ENCODE measurements around the gene CNOT6. TPM values are rescaled to one million over a fixed set of nuclear protein-coding genes. Genes with fewer than 3 reads are reported as not detected.
A peak's percentile ranks its signal among the peaks of the same experiment; 100 is the strongest.

CNOT6 gene
- total and polyA plus RNA-seq, 10 of the 15 experiments (the other 5 are each of a cell fraction or from before 2014, with no cell fraction given), result 3.8 to 22.1 (median 12.1) TPM

- in situ Hi-C loops (cut with MboI), result no loop called here
- intact Hi-C loops (cut with micrococcal nuclease; ENCODE audit: unreplicated experiment), result no loop called here
- H3K79me2 ChIP-seq (ENCODE audit: control insufficient read depth, insufficient read depth, low read length), result peaks cover 7% of the 10 kb centered on the region
- ChIA-PET CTCF (no interaction called here), RAD21 (ENCODE audit: unreplicated experiment) (no interaction called here), SMC1A (ENCODE audit: uncharacterized antibody, unreplicated experiment) (no interaction called here), POLR2A (no interaction called here)
- FAIRE-seq, result no peak
- peaks cover 2% of the 10 kb centered on the region; the same call in 1 of the 3 replicates for H3K9me3 ChIP-seq (replicated peaks; ENCODE audit: control insufficient read depth, insufficient read depth, low read length)
- H3K4me1 ChIP-seq (ENCODE audit: control insufficient read depth, insufficient read depth, low read length), result no peaks in the 10 kb centered on the region
- no peak overlapping the region for H3K4me3 ChIP-seq
- no peak overlapping the region for H2AFZ ChIP-seq (ENCODE audit: control insufficient read depth, low read depth, low read length)
- no peaks in the 10 kb centered on the region for H4K20me1 ChIP-seq (ENCODE audit: control insufficient read depth, insufficient read depth)
- H3K4me2 ChIP-seq (ENCODE audit: control insufficient read depth, insufficient read depth), result no peak overlapping the region
- H3K27ac ChIP-seq (ENCODE audit: control insufficient read depth, insufficient read depth), result no peak overlapping the region
- no TSS peak for BruUV-seq (replicated peaks)
- H3K9ac ChIP-seq (ENCODE audit: control insufficient read depth, insufficient read depth, low read length), result no peak overlapping the region
- WGBS (ENCODE audit: insufficient coverage, insufficient replicate concordance, low lambda C conversion rate, missing lambda C conversion rate), result no CpG with 5 or more reads among the region's 1 CpG
- H3K27me3 ChIP-seq (replicated peaks in 1 of 2; ENCODE audit: control insufficient read depth in 2 of 2, insufficient read depth in 2 of 2, low read length in 1 of 2), result no peaks in the 10 kb centered on the region
- DNase-seq (ENCODE audit: low read depth, low spot score), result no peak
- ATAC-seq, result no peak
- H3K36me3 ChIP-seq (ENCODE audit: control insufficient read depth in 2 of 2, insufficient read depth in 2 of 2, low read length in 1 of 2), result peaks cover 0 to 16% of the 10 kb centered on the region in 2 experiments; a peak in 3 of 4 replicates
- no peak for TF ChIP-seq SMAD5 (IDR thresholded peaks at IDR 0.05; ENCODE audit: low read depth)
- TF ChIP-seq, protein P1, sequence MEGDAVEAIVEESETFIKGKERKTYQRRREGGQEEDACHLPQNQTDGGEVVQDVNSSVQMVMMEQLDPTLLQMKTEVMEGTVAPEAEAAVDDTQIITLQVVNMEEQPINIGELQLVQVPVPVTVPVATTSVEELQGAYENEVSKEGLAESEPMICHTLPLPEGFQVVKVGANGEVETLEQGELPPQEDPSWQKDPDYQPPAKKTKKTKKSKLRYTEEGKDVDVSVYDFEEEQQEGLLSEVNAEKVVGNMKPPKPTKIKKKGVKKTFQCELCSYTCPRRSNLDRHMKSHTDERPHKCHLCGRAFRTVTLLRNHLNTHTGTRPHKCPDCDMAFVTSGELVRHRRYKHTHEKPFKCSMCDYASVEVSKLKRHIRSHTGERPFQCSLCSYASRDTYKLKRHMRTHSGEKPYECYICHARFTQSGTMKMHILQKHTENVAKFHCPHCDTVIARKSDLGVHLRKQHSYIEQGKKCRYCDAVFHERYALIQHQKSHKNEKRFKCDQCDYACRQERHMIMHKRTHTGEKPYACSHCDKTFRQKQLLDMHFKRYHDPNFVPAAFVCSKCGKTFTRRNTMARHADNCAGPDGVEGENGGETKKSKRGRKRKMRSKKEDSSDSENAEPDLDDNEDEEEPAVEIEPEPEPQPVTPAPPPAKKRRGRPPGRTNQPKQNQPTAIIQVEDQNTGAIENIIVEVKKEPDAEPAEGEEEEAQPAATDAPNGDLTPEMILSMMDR (IDR thresholded peaks at IDR 0.05 in 2 of 3, conservative IDR thresholded peaks at IDR 0.05 in 1 of 3; ENCODE audit: control insufficient read depth in 2 of 3, extremely low read depth in 1 of 3, insufficient read depth in 1 of 3, low read depth in 3 of 3, low read length in 3 of 3), result no peak
- TF ChIP-seq PKNOX1 (IDR thresholded peaks at IDR 0.05), result peak; percentile 61; the same call in 1 of the 2 replicates
- peak; percentile 26 for TF ChIP-seq PBX3 (IDR thresholded peaks at IDR 0.05; ENCODE audit: insufficient replicate concordance, low read depth, low read length)
- TF ChIP-seq SUPT20H (IDR thresholded peaks at IDR 0.05; ENCODE audit: borderline replicate concordance, control insufficient read depth, low read depth, low read length), result no peak
- TF ChIP-seq, protein P2, sequence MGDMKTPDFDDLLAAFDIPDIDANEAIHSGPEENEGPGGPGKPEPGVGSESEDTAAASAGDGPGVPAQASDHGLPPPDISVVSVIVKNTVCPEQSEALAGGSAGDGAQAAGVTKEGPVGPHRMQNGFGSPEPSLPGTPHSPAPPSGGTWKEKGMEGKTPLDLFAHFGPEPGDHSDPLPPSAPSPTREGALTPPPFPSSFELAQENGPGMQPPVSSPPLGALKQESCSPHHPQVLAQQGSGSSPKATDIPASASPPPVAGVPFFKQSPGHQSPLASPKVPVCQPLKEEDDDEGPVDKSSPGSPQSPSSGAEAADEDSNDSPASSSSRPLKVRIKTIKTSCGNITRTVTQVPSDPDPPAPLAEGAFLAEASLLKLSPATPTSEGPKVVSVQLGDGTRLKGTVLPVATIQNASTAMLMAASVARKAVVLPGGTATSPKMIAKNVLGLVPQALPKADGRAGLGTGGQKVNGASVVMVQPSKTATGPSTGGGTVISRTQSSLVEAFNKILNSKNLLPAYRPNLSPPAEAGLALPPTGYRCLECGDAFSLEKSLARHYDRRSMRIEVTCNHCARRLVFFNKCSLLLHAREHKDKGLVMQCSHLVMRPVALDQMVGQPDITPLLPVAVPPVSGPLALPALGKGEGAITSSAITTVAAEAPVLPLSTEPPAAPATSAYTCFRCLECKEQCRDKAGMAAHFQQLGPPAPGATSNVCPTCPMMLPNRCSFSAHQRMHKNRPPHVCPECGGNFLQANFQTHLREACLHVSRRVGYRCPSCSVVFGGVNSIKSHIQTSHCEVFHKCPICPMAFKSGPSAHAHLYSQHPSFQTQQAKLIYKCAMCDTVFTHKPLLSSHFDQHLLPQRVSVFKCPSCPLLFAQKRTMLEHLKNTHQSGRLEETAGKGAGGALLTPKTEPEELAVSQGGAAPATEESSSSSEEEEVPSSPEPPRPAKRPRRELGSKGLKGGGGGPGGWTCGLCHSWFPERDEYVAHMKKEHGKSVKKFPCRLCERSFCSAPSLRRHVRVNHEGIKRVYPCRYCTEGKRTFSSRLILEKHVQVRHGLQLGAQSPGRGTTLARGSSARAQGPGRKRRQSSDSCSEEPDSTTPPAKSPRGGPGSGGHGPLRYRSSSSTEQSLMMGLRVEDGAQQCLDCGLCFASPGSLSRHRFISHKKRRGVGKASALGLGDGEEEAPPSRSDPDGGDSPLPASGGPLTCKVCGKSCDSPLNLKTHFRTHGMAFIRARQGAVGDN (IDR thresholded peaks at IDR 0.05), result no peak
- no peak for TF ChIP-seq GATAD2B (conservative IDR thresholded peaks at IDR 0.05; ENCODE audit: low read depth)
- TF ChIP-seq ZBTB33 (IDR thresholded peaks at IDR 0.05), result no peak
- TF ChIP-seq SIX5 (IDR thresholded peaks at IDR 0.05; ENCODE audit: low read depth, low read length, severe bottlenecking), result no peak
- TF ChIP-seq, protein P3, sequence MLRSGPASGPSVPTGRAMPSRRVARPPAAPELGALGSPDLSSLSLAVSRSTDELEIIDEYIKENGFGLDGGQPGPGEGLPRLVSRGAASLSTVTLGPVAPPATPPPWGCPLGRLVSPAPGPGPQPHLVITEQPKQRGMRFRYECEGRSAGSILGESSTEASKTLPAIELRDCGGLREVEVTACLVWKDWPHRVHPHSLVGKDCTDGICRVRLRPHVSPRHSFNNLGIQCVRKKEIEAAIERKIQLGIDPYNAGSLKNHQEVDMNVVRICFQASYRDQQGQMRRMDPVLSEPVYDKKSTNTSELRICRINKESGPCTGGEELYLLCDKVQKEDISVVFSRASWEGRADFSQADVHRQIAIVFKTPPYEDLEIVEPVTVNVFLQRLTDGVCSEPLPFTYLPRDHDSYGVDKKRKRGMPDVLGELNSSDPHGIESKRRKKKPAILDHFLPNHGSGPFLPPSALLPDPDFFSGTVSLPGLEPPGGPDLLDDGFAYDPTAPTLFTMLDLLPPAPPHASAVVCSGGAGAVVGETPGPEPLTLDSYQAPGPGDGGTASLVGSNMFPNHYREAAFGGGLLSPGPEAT (IDR thresholded peaks at IDR 0.05; ENCODE audit: low read depth), result no peak
- TF ChIP-seq SREBF2 (IDR thresholded peaks at IDR 0.05; ENCODE audit: low read length), result no peak
- no peak for TF ChIP-seq PAX8 (IDR thresholded peaks at IDR 0.05)
Measured at GRCh38 chr5:180533845-180534244, 39.7 kb downstream of the CNOT6 start.

Data from GM12878 (cell line).